Calu3 (cell line): ENCODE results near the gene UBTD2. TPM values are rescaled to one million over a fixed set of nuclear protein-coding genes. Genes with fewer than 3 reads are reported as not detected.
"Not testable (repeated sequence)": the region's sequence is repeated elsewhere in the genome, so short reads cannot be mapped to it uniquely, and the experiment has no call there.

Source experiments
- BruUV-seq: library from RNA; stranded (reverse); fragments of 400-500 nt; replicated peaks from 2 replicates; lab custom pipeline; 2021; lab: Mats Ljungman, UMichigan
- CTCF ChIA-PET: fragments of 300-600 bp; sonication (Branson Sonifier 250); formaldehyde crosslinking; loops from one replicate; lab custom pipeline; 2022; ENCODE audit warnings: antibody characterized with exemption; lab: Charles Lee
- DNase-seq: peaks from one replicate; pipeline ENCODE4 v3.0.0; 2022
- H3K27ac Mint-ChIP-seq: one replicate; pipeline ENCODE4 v1.8.0; 2022; ENCODE audit warnings: mixed read lengths; ENCODE audit not compliant: unreplicated experiment
- H3K27me3 Mint-ChIP-seq: one replicate; pipeline ENCODE4 v1.8.0; 2022; ENCODE audit warnings: mixed read lengths; ENCODE audit not compliant: unreplicated experiment
- H3K36me3 Mint-ChIP-seq: one replicate; pipeline ENCODE4 v1.8.0; 2022; ENCODE audit warnings: mild to moderate bottlenecking, moderate library complexity, mixed read lengths; ENCODE audit not compliant: insufficient read depth, unreplicated experiment
- H3K4me1 Mint-ChIP-seq: one replicate; pipeline ENCODE4 v1.8.0; 2022; ENCODE audit warnings: mild to moderate bottlenecking, low read depth, mixed read lengths; ENCODE audit not compliant: unreplicated experiment
- H3K4me3 Mint-ChIP-seq: one replicate; pipeline ENCODE4 v1.8.0; 2022; ENCODE audit warnings: mild to moderate bottlenecking, low read depth, moderate library complexity, mixed read lengths; ENCODE audit not compliant: unreplicated experiment
- H3K9me3 Mint-ChIP-seq: one replicate; pipeline ENCODE4 v1.8.0; 2022; ENCODE audit warnings: low read depth, mixed read lengths; ENCODE audit not compliant: unreplicated experiment
- intact Hi-C: fragments of 100-400 bp; cut with micrococcal nuclease; formaldehyde crosslinking; loops from one replicate; pipeline ENCODE4 v1.10.0; 2022; ENCODE audit not compliant: unreplicated experiment
- total RNA-seq: library from RNA; stranded (reverse); gene quantifications from 2 replicates; pipeline ENCODE4 v1.2.3, GENCODE V29; 2022
- TF ChIP-seq, protein P1 (sequence below): fragments of 200-600 bp; IDR thresholded peaks from one replicate; pipeline ENCODE4 v1.8.0; 2022; ENCODE audit warnings: antibody characterized with exemption; ENCODE audit not compliant: unreplicated experiment

Gene UBTD2
- total RNA-seq, 1 experiment from 2014 or later = 21.1 TPM

DNA sequence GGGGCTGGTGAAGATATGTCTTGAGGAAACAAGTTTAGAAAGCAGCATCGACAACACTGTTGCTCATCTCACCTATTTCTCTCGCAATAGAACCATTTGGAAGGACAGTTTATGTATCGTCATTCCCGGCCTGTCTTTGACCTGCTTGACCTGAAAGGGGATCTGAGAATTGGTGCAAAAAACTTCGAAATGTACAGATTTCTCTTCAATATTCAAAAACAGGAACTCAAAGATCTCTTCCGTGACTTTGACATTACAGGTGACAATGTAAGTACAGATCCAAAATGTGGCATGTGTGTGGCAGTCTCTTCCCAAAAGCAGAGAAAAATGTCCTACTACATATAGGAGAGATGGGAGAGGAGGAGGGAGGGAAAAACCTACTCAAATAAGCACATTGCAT is 83.1 kb downstream of the UBTD2 start:
- Mint-ChIP-seq H3K27ac (no peak overlapping the region), H3K36me3 (no peaks in the 10 kb centered on the region), H3K4me1 (no peaks in the 10 kb centered on the region), H3K27me3 (no peaks in the 10 kb centered on the region), H3K4me3 (no peak overlapping the region), H3K9me3 (no peaks in the 10 kb centered on the region)
- BruUV-seq = no TSS peak
- TF ChIP-seq, protein P1, sequence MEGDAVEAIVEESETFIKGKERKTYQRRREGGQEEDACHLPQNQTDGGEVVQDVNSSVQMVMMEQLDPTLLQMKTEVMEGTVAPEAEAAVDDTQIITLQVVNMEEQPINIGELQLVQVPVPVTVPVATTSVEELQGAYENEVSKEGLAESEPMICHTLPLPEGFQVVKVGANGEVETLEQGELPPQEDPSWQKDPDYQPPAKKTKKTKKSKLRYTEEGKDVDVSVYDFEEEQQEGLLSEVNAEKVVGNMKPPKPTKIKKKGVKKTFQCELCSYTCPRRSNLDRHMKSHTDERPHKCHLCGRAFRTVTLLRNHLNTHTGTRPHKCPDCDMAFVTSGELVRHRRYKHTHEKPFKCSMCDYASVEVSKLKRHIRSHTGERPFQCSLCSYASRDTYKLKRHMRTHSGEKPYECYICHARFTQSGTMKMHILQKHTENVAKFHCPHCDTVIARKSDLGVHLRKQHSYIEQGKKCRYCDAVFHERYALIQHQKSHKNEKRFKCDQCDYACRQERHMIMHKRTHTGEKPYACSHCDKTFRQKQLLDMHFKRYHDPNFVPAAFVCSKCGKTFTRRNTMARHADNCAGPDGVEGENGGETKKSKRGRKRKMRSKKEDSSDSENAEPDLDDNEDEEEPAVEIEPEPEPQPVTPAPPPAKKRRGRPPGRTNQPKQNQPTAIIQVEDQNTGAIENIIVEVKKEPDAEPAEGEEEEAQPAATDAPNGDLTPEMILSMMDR = no peak
- intact Hi-C loops = no loop called here
- CTCF ChIA-PET = interaction anchor here (0.6 to 0.7 kb wide), 2 partner anchors 94 to 188 kb away, joined by 3 to 4 read pairs; no protein-coding TSS in a partner anchor
- DNase-seq = no peak

- no peak overlapping the region for H3K4me3 Mint-ChIP-seq
- intact Hi-C loops = no loop called here
- CTCF ChIA-PET = interaction anchor here (0.7 kb wide), 2 partner anchors 13 to 214 kb away, joined by 3 to 5 read pairs; no protein-coding TSS in a partner anchor
- BruUV-seq = no TSS peak
- H3K4me1 Mint-ChIP-seq = no peaks in the 10 kb centered on the region
- DNase-seq = no peak
- TF ChIP-seq, protein P1 = no peak
- no peaks in the 10 kb centered on the region for H3K9me3 Mint-ChIP-seq
- no peaks in the 10 kb centered on the region for H3K27me3 Mint-ChIP-seq
- no peaks in the 10 kb centered on the region for H3K36me3 Mint-ChIP-seq
- no peak overlapping the region for H3K27ac Mint-ChIP-seq
Observed at GRCh38 chr5:172199446-172199845, 84.1 kb downstream of the UBTD2 start.

DNA sequence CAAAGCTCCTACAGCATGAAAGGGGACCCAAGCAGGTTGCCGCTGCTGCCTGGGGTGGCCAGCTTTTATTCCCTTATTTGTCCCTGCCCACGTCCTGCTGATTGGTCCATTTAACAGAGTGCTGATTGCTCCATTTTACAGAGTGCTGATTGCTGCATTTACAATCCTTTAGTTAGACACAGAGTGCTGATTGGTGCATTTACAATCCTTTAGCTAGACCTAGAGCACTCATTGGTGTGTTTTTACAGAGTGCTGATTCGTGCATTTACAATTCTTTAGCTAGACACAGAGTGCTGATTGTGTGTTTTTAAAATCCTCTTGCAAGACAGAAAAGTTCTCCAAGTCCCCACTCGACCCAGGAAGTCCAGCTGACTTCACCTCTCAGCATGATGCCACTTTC is 85.8 kb downstream of the UBTD2 start:
- H3K27me3 Mint-ChIP-seq, H3K9me3 Mint-ChIP-seq, DNase-seq, H3K36me3 Mint-ChIP-seq, H3K27ac Mint-ChIP-seq, BruUV-seq, intact Hi-C loops, H3K4me3 Mint-ChIP-seq, H3K4me1 Mint-ChIP-seq: not testable (repeated sequence)
- CTCF ChIA-PET = interaction anchor here (0.6 kb wide), 1 partner anchor 138 kb away, joined by 10 read pairs; no protein-coding TSS in a partner anchor

DNA sequence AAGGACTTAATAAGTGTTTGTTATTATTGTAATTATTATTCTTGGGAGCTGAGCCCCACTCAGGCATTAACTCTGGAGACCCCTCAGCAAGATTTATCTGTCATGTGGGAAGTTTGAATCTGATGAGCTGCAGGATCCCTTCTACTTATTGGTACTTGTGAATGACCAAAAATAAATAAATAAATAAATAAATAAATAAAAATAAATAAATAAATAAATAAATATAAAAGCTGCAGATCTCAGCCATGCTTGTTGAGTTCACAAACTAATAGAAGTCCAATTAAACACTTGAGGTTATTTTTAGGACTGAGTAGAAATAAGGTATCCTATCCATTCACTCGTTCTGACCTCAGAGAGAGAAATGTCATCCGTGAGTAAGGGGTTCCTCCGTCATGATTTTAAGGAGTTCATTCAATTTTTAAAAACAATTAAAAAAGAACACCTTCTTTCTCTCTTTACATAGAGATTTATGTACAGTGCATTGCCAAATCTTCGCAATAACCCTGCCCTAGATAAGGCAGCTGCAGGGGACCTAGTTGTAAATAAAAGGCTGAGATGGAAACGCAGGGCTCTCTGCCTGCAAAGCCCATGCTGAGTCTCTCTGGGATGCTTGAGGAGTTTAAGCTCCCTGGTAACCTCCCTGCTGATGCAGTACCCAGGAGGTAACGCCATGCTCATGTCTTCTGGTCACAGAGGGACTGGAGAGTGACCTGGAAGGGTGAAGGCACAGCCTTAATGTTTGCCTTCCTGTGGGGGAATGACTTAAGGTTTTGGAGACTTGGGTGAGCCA is 88.4 kb downstream of the UBTD2 start:
- BruUV-seq = no TSS peak
- H3K27ac Mint-ChIP-seq = no peak overlapping the region
- peaks cover 2% of the 10 kb centered on the region for H3K27me3 Mint-ChIP-seq
- CTCF ChIA-PET = no interaction called here
- no peak for DNase-seq
- intact Hi-C loops = no loop called here
- no peaks in the 10 kb centered on the region for H3K4me1 Mint-ChIP-seq
- no peaks in the 10 kb centered on the region for H3K36me3 Mint-ChIP-seq
- H3K9me3 Mint-ChIP-seq = no peaks in the 10 kb centered on the region
- H3K4me3 Mint-ChIP-seq = no peak overlapping the region
- TF ChIP-seq, protein P1 = no peak

GRCh38 chr5:172193872-172194271 is 89.7 kb downstream of the UBTD2 start, which contains the start of gene EFCAB9:
TSS of gene EFCAB9 (plus strand) at chr5:172194172. CDS start at chr5:172194173, 1 bp downstream.
- no peak within 1 kb of the TSS for H3K4me3 Mint-ChIP-seq
- H3K27ac Mint-ChIP-seq = no peak within 1 kb of the TSS
- CTCF ChIA-PET = no interaction called here
- H3K36me3 Mint-ChIP-seq = no peaks in the 10 kb centered on the region
- H3K4me1 Mint-ChIP-seq = peaks cover 8% of the 10 kb centered on the region
- DNase-seq = no peak
- intact Hi-C loops = no loop called here
- BruUV-seq = no TSS peak
- H3K27me3 Mint-ChIP-seq = peaks cover 15% of the 10 kb centered on the region
- no peaks in the 10 kb centered on the region for H3K9me3 Mint-ChIP-seq
- TF ChIP-seq, protein P1 = no peak
